Natural killer cell treated with Interleukin-12 subunit alpha and Interleukin-12 subunit beta and Interleukin-15 and Interleukin-18, amount 100 ng/mL, for 72 hours (primary cell): ENCODE measurements around the gene ABCA4. TPM values are rescaled to one million over a fixed set of nuclear protein-coding genes. Genes with fewer than 3 reads are reported as not detected.
"Not testable (repeated sequence)": the region's sequence is repeated elsewhere in the genome, so short reads cannot be mapped to it uniquely, and the experiment has no call there.

ENCODE experiments used
- ATAC-seq, 2 donors: fragments of 150-1000 bp; cut with Tn5 transposase in 1 of 2; sonication (Bioruptor Pico), chemical (Tn5 transposase) in 1 of 2; 2 replicates each; pipeline ENCODE4 v1.10.0; 2021
- DNase-seq: peaks from one replicate; pipeline ENCODE4 v3.0.0; 2022; ENCODE audit warnings: low spot score
- H3K27ac Mint-ChIP-seq, 2 donors: 1 replicate in 1 of 2; 2 replicates in 1 of 2; pipeline ENCODE4 v1.8.0; 2022; ENCODE audit warnings: mixed read lengths in 2 of 2, mild to moderate bottlenecking in 1 of 2, moderate library complexity in 1 of 2
- H3K27me3 Mint-ChIP-seq, 2 donors: 1 replicate in 1 of 2; 2 replicates in 1 of 2; pipeline ENCODE4 v1.8.0; 2022; ENCODE audit warnings: mixed read lengths in 2 of 2
- H3K36me3 Mint-ChIP-seq: one replicate; pipeline ENCODE4 v1.8.0; 2022; ENCODE audit warnings: mixed read lengths
- H3K4me1 Mint-ChIP-seq, 2 donors: 1 replicate in 1 of 2; 2 replicates in 1 of 2; pipeline ENCODE4 v1.8.0; 2022; ENCODE audit warnings: low read depth in 2 of 2, mixed read lengths in 2 of 2, mild to moderate bottlenecking in 1 of 2
- H3K4me3 Mint-ChIP-seq: one replicate; pipeline ENCODE4 v1.8.0; 2022; ENCODE audit warnings: mixed read lengths
- H3K9me3 Mint-ChIP-seq: 2 replicates; pipeline ENCODE4 v1.8.0; 2022; ENCODE audit warnings: mixed read lengths
- total RNA-seq, 2 donors: library from RNA; stranded (reverse); gene quantifications; one replicate each; pipeline ENCODE4 v1.2.3, GENCODE V29; 2022

Gene ABCA4
- total RNA-seq, 2 donors from 2014 or later, result not detected

DNA sequence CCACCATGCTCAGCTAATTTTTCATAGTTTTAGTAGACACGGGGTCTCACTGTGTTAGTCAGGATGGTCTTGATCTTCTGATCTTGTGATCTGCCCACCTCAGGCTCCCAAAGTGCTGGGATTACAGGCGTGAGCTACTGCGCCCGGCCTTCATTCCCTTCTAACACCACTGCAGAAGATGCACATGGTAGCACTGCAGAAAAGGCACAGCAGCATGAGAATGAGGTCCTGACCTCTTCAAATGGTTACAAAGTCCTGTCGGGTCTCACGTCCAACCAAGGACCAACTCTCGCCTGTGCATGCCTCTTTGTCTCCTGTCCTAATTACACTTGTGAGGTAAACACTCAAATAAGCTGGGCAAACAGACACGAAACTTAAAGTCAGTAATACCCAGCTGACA lies 128.8 kb downstream of the ABCA4 start:
- H3K4me1 Mint-ChIP-seq, result peaks cover 39 to 42% of the 10 kb centered on the region in 2 donors
- no peaks in the 10 kb centered on the region for H3K27me3 Mint-ChIP-seq
- ATAC-seq (no peak), DNase-seq (peak; percentile 56)
- no peaks in the 10 kb centered on the region for H3K9me3 Mint-ChIP-seq
- no peak overlapping the region for H3K27ac Mint-ChIP-seq
- no peaks in the 10 kb centered on the region for H3K36me3 Mint-ChIP-seq
- no peak overlapping the region for H3K4me3 Mint-ChIP-seq

DNA sequence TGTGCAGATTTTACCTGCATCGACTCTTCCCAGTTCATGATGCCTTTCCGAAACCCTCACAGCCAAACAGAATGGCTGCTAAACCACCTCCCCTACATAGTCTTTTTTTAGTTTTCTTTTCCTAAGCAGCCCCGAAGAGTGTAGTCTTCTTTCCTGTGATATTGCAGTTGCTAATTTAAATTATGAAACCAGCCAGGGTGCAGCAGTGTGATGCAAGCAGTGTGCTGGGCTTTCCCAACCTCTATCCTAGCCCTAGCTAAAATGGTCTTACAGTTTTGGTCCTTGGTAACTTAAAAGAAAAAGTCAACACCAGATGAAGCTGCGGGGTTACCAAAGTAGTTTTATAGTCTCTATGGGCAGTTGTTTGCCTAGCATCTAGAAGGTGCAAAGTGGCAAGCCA lies 129.7 kb downstream of the ABCA4 start:
- Mint-ChIP-seq H3K4me1 (peaks cover 39 to 42% of the 10 kb centered on the region in 2 donors), H3K9me3 (no peaks in the 10 kb centered on the region), H3K27me3 (no peaks in the 10 kb centered on the region), H3K27ac (peak overlapping the region; percentile 68 to 80), H3K36me3 (no peaks in the 10 kb centered on the region), H3K4me3 (peak overlapping the region; percentile 54)
- ATAC-seq, result peak; percentile 63 to 80
- DNase-seq, result peak; percentile 20

GRCh38 chr1:93990477-93990876 lies 130.5 kb downstream of the ABCA4 start:
- not testable (repeated sequence) for ATAC-seq, H3K27me3 Mint-ChIP-seq
- peaks cover 37 to 39% of the 10 kb centered on the region in 2 donors for H3K4me1 Mint-ChIP-seq

DNA sequence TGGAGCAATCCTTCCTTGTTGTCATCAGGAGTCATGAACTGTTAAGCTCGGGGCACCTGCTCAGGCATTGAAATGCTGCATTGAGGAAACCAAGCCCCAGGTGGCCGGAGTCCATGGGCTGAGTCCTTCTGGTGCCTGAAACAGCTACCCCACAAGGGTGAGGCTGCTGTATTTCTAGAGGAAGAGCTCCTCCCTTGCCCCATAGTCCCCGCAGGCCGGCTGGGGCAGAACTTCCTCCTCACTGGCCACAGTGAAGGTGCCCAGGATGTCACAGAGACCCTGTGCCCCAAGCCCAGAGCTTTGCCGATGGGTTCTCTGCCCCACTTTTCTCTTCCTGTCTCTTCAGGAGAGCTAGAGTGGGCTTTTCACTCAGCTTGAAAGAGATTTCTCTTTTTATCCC lies 130.9 kb downstream of the ABCA4 start:
- no peaks in the 10 kb centered on the region for H3K36me3 Mint-ChIP-seq
- no peak for DNase-seq
- H3K4me1 Mint-ChIP-seq, result peaks cover 35 to 39% of the 10 kb centered on the region in 2 donors
- H3K4me3 Mint-ChIP-seq, result peak overlapping the region; percentile 54
- H3K27ac Mint-ChIP-seq, result peak overlapping the region in 1 of 2 donors; percentile 68
- H3K27me3 Mint-ChIP-seq, result no peaks in the 10 kb centered on the region
- ATAC-seq, result peak in 1 of 2 donors; percentile 38
- no peaks in the 10 kb centered on the region for H3K9me3 Mint-ChIP-seq

More at GRCh38 chr1:93990477-93990876, 130.5 kb downstream of the ABCA4 start:
- Mint-ChIP-seq H3K27ac (peak overlapping the region; percentile 68 to 80), H3K4me3 (peak overlapping the region; percentile 54)
- not testable (repeated sequence) for H3K36me3 Mint-ChIP-seq, H3K9me3 Mint-ChIP-seq, DNase-seq

DNA sequence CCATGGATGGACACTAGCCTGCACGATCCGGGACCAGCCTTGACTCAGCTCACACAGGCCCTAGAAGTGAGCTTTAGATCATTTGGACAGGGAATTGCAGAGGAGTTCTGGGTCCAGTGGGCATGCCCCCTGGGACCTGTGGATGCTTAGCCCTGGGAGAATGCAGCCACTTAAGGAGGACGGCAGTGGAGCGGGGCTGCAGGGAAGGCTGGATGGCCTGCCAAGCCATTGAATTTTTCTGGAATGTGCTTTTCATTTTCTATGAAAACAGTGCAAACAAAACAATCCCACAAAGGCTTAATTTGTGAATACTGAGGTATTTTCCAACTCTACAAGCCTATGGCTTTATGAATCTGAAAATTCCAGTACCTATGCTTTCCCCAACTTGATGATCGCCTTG lies 131.3 kb downstream of the ABCA4 start:
- no peak for DNase-seq
- H3K27ac Mint-ChIP-seq, result no peak overlapping the region
- H3K4me3 Mint-ChIP-seq, result no peak overlapping the region
- H3K4me1 Mint-ChIP-seq, result peaks cover 35 to 39% of the 10 kb centered on the region in 2 donors
- H3K36me3 Mint-ChIP-seq, result no peaks in the 10 kb centered on the region
- no peak for ATAC-seq
- H3K9me3 Mint-ChIP-seq, result no peaks in the 10 kb centered on the region
- peaks cover 0 to under 1% of the 10 kb centered on the region in 2 donors for H3K27me3 Mint-ChIP-seq

DNA sequence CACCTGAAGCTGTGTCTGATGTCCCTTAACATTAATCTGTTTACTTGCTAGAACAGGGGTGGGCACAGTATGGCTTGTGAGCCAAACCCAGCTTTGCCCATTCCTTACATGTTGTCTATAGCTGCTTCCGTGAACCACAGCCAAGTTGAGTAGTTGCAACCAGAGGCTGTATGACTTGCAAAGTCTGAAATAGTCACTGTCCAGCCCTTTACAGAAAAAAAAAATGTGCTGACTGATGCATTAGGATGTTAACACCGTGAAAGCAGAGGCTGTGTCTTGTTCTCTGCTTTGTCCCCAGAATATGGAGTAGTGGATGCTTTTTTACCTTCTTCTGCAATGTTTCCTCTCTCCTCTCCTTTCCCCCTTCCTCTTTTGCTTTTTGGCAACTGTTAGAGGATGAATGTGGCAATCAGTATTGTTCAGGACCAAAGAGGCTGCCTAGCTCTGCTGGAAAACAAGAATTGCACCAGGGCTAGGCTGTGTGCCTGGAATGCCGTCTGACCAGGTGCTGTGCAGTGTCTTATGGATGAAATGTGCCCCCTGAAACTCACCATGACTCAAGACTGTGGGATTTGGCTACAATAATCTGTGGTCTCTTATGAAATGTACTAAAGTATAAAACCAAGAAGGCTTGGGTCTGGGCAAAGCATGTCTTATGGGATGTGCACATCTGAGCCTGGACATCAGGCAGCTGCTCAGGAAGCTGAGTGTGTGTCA lies 132.2 kb downstream of the ABCA4 start:
- H3K36me3 Mint-ChIP-seq, result no peaks in the 10 kb centered on the region
- H3K27me3 Mint-ChIP-seq, result peaks cover 0 to 3% of the 10 kb centered on the region in 2 donors
- no peak for DNase-seq
- no peak for ATAC-seq
- H3K27ac Mint-ChIP-seq, result no peak overlapping the region
- H3K4me1 Mint-ChIP-seq, result peaks cover 35 to 39% of the 10 kb centered on the region in 2 donors
- H3K9me3 Mint-ChIP-seq, result no peaks in the 10 kb centered on the region
- no peak overlapping the region for H3K4me3 Mint-ChIP-seq

GRCh38 chr1:93981274-93981667 lies 139.7 kb downstream of the ABCA4 start:
- Mint-ChIP-seq H3K9me3 (no peaks in the 10 kb centered on the region), H3K36me3 (no peaks in the 10 kb centered on the region), H3K27me3 (peaks cover 0 to 3% of the 10 kb centered on the region in 2 donors), H3K4me3 (no peak overlapping the region), H3K27ac (no peak overlapping the region), H3K4me1 (no peaks in the 10 kb centered on the region)
- ATAC-seq (no peak), DNase-seq (no peak)

DNA sequence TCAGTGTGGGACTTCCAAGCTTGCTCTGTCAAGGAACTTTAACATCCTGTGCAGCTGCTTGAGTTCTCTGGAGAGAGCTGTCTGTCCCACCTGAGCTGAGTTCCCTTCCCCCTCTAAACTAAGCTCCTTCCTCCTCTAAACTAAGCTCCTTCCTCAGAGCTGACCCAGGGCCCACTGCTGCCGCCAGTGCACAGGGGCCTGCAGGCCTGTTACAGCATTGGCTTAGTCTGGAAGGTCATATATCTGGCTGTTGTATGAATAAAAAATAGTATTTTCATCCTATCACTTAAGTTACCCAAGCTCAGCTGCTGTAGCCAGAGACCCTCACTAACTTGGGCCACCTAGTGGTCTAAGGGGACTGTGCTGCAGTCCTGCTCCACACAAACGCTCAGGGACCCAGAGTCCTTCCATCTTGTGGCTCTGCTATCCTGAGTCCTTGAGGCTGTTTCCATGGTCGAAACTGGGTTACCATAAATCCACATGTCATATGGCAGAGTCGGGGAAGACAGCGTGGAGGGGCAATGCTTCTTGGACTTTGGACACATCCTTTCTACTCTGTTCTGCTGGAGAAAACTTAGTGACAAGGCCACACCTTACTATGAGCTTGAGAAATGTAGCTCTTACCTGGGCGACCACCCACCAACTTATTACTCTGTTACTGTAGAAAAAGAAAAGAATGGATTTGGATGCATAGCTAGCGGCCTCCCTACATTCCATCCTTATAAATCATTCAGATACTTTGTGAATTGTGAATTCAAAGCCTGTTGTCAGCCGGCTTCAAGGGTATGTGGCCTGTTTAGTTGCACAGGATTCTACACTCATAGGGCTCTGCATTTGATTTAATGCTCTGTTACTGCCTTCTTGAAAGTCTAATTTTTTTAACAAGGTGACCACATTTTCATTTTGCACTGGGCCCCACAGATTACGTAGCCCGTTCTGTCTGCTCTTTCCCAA lies 140.4 kb downstream of the ABCA4 start:
- H3K4me3 Mint-ChIP-seq, result no peak overlapping the region
- H3K27ac Mint-ChIP-seq, result no peak overlapping the region

DNA sequence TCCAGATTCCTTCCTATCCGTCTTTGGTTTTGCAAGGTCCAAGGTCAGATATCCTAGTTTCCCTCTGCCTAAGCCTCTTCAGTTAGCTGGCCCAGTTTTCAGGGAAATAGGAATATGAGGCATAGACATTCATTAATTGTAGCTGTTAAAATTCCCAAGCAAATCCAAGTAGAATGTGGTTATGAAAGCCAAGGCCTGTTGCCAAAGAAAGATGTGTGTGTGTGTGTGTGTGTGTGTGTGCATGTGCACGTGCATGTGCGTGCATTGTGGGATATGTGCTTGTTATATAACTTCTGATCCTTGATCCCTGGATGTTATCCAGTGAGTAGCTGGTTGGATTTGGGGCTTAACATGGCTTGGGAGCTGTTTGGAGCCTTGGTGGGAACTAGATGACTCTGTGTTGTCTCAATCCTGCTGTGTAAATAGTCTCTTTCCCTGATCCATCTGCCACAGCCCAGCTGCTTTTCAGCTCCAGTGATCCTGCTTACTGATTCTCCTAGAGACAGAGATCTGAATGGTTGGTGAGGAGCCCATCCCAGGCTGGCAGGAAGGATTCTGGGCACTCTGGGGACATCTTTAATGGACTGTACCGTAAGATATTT lies 141.1 kb downstream of the ABCA4 start:
- Mint-ChIP-seq H3K9me3 (no peaks in the 10 kb centered on the region), H3K4me1 (no peaks in the 10 kb centered on the region), H3K36me3 (no peaks in the 10 kb centered on the region), H3K4me3 (no peak overlapping the region), H3K27me3 (peaks cover 0 to 3% of the 10 kb centered on the region in 2 donors), H3K27ac (no peak overlapping the region)
- no peak for DNase-seq
- no peak for ATAC-seq

More for the DNA sequence above, 140.4 kb downstream of the ABCA4 start:
- DNase-seq (no peak), ATAC-seq (no peak)
- no peaks in the 10 kb centered on the region for H3K36me3 Mint-ChIP-seq
- peaks cover 0 to 3% of the 10 kb centered on the region in 2 donors for H3K27me3 Mint-ChIP-seq
- H3K4me1 Mint-ChIP-seq, result no peaks in the 10 kb centered on the region
- no peaks in the 10 kb centered on the region for H3K9me3 Mint-ChIP-seq

DNA sequence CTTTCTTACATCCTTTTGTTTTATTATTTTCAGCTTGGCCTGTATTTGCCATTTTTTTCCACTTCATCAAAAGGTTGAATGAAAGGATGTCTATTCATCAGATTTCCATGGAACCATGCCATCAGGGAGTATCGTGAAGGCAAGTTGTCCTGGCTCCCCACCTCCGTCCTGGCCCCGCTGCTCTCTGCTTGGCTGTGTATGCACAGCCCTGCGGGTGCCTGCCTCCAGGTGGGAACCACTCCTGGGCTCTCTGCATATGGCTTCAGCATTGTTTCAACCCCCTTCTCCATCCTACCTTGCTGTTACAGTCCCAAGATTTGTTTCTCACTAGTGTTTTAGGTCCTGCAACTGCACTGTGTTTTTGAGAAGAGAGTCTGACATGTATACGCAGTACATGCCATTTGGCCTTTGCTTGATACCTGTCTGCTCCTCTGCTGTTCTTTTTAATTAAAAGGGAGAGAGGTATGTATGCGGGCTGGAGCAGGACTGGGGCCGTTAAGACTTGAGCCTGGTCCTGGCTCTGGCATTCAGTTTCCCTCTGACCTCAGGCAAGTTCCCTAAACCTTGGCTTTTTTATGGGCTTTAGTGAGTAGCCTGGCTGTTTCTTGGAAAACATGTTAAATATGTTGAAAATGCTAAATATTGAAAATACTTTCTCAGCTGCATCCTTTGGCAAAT lies 141.8 kb downstream of the ABCA4 start:
- H3K27me3 Mint-ChIP-seq, result no peaks in the 10 kb centered on the region
- H3K36me3 Mint-ChIP-seq, result no peaks in the 10 kb centered on the region
- H3K9me3 Mint-ChIP-seq, result no peaks in the 10 kb centered on the region
- H3K27ac Mint-ChIP-seq, result no peak overlapping the region
- ATAC-seq (no peak), DNase-seq (no peak)
- H3K4me3 Mint-ChIP-seq, result no peak overlapping the region
- H3K4me1 Mint-ChIP-seq, result no peaks in the 10 kb centered on the region

GRCh38 chr1:93977598-93977945 lies 143.4 kb downstream of the ABCA4 start:
- no peaks in the 10 kb centered on the region for H3K27me3 Mint-ChIP-seq
- no peak overlapping the region for H3K4me3 Mint-ChIP-seq
- no peaks in the 10 kb centered on the region for H3K9me3 Mint-ChIP-seq
- H3K27ac Mint-ChIP-seq, result no peak overlapping the region
- H3K4me1 Mint-ChIP-seq, result no peaks in the 10 kb centered on the region
- DNase-seq (no peak), ATAC-seq (no peak)
- H3K36me3 Mint-ChIP-seq, result no peaks in the 10 kb centered on the region

- no peak for DNase-seq
- Mint-ChIP-seq H3K36me3 (no peaks in the 10 kb centered on the region), H3K4me1 (no peaks in the 10 kb centered on the region), H3K27ac (no peak overlapping the region), H3K4me3 (no peak overlapping the region), H3K9me3 (no peaks in the 10 kb centered on the region), H3K27me3 (no peaks in the 10 kb centered on the region)
- no peak for ATAC-seq
These were observed 144.0 kb downstream of the ABCA4 start for GRCh38 chr1:93976711-93977597.

GRCh38 chr1:93976291-93976690 lies 144.7 kb downstream of the ABCA4 start:
- no peak overlapping the region for H3K27ac Mint-ChIP-seq
- H3K9me3 Mint-ChIP-seq, result no peaks in the 10 kb centered on the region
- H3K4me3 Mint-ChIP-seq, result no peak overlapping the region
- no peaks in the 10 kb centered on the region for H3K4me1 Mint-ChIP-seq
- no peaks in the 10 kb centered on the region for H3K36me3 Mint-ChIP-seq
- ATAC-seq, result no peak
- no peaks in the 10 kb centered on the region for H3K27me3 Mint-ChIP-seq
- no peak for DNase-seq
